ENCODE results near the gene L3MBTL1. TPM values are rescaled to one million over a fixed set of nuclear protein-coding genes. Genes with fewer than 3 reads are reported as not detected.

L3MBTL1 gene
- total RNA-seq, 2 experiments from 2014 or later, result 6.5 to 8.0 TPM

DNA sequence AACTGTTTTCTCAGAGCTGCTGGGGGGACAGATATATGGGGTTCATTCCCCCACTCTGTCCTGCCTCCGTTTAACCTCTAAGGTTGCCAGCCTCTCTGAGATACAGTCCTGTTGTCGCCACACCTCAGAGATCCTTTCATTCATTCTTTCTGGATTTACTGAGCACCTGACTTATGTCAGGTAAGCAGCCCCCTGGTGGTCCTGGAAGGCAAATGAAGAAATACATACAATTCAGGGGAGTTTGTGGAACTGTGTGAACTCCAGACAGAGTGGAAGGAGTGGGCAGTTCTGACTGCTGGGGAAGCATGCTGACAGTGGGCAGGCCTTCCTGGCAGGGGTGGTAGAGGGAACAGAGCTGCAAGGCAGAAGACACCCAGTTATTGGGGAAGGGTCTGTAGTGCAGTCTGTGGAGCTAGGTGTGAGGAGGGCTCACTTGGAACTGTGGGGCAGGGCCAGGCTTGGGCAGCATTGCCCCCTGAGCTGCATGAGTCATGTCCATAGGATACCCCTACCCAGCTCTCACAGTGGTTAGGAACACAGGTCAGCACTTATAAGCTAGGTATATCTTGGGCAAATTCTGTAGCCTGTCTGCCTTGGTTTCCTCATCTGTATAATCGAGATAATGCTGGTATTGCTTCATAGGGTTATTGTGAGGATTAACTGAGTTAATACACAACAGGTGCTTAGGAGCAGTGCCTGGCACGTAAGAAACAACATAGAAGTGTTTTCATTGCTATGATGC is 38.5 kb downstream of the L3MBTL1 start:
- DNase-seq (no peak), ATAC-seq (no peak)
- POLR2A ChIA-PET, result interaction anchor here (0.6 kb wide), 1 partner anchor 37 kb away, joined by 4 read pairs; no protein-coding TSS in a partner anchor
- Mint-ChIP-seq H3K4me1 (no peaks in the 10 kb centered on the region), H3K27ac (no peak overlapping the region), H3K4me3 (no peak overlapping the region), H3K9me3 (ENCODE audit: low read depth) (no peaks in the 10 kb centered on the region), H3K36me3 (ENCODE audit: low read depth) (peaks cover 3% of the 10 kb centered on the region), H3K27me3 (no peaks in the 10 kb centered on the region)
- intact Hi-C loops (cut with DNase I, micrococcal nuclease), result no loop called here
- CTCF ChIA-PET, result interaction anchor here (0.8 to 1.1 kb wide), 4 partner anchors 8 to 561 kb away, joined by 3 read pairs; no protein-coding TSS in a partner anchor

DNA sequence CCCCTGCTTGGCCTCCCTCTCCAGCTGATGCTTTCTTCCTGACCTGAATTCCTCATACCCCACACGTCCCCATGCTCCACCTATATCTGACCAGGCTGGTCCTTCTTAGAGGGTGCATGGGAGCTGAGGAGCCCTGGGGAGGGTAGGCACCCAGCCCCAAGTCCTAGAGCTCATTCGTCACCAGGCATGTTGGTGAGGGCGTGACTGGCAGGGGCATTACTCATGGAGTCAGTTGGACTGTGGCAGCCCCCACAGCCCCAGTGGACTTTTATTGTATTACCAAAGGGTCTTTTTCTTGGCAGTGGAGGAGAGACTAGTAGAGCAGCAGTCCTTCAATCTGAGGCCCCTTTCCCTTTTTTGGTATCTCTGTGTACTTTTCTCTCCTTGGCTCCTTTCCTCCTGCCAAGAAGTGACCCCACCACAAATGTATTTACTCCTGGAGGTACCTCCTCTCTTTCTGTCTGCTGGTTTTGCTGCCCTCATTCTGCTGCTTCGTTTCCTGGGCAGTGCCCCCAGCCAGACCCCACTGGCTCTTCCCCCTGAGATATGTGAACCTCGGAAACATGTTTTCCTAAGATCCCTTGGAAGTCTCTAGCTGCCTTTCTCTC is 40.9 kb downstream of the L3MBTL1 start:
- no peak for ATAC-seq
- Mint-ChIP-seq H3K27ac (no peak overlapping the region), H3K4me1 (no peaks in the 10 kb centered on the region), H3K9me3 (ENCODE audit: low read depth) (no peaks in the 10 kb centered on the region), H3K36me3 (ENCODE audit: low read depth) (peaks cover 3% of the 10 kb centered on the region), H3K4me3 (no peak overlapping the region), H3K27me3 (no peaks in the 10 kb centered on the region)
- intact Hi-C loops (cut with DNase I, micrococcal nuclease), result no loop called here
- ChIA-PET CTCF (interaction anchor here (2.5 kb wide), 1 partner anchor 10 kb away, joined by 7 read pairs; no protein-coding TSS in a partner anchor), POLR2A (no interaction called here)
- no peak for DNase-seq

DNA sequence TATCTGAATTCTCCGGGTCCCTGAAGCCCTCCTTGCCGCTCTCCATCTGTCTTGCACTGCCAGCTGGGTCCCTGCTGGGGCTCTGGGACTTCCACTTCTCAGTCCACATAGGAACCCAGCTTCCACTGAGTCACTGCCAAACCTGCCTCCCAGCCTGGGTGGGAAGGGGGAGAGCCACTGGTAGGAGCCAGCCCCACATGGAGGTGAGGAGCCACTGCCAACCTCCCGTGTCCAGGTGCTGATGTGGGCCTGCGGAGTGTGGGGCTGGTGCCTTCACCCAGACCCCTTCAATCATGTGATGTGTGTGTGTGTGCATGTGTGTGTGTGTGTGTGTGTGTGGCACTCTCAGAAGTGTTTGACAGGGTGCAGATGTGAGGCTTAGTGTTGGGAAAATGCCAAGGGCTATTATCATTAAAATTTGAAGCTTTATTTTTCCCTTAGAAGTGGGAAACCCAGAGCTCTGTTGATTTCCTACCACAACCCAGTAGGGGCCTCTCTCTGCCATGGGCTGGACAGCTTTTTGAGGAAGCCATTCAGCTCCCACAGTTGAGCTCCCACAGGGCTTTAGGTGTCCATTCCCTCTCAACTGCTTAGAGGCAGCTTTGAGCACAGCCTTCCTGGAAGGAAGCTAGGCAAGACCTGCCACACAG is 42.0 kb downstream of the L3MBTL1 start:
- intact Hi-C loops (cut with DNase I, micrococcal nuclease), result no loop called here
- Mint-ChIP-seq H3K4me1 (no peaks in the 10 kb centered on the region), H3K27ac (no peak overlapping the region), H3K9me3 (ENCODE audit: low read depth) (no peaks in the 10 kb centered on the region), H3K4me3 (no peak overlapping the region), H3K36me3 (ENCODE audit: low read depth) (peaks cover 3% of the 10 kb centered on the region), H3K27me3 (no peaks in the 10 kb centered on the region)
- ChIA-PET CTCF (interaction anchor here (2.5 kb wide), 1 partner anchor 11 kb away, joined by 7 read pairs; no protein-coding TSS in a partner anchor), POLR2A (no interaction called here)
- no peak for DNase-seq
- no peak for ATAC-seq

DNA sequence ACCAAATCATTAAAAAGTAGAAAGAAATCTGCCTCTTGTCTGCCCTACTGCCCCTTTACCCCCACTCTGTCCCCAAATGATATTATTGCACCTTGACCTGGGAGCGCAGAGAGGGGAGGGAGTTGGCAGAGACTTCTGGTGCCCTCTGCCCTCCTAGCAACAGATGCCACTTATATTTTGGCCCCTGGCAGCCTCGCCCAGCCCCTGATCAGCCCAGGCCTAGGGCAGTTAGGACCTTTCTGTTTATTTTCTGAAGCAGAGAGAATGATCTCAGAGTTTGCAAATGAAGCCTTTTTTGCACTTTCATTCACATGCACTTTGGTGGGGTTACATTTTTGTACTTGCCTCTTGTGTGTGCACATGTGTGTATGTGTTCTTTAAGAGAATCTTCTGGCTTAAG is 43.0 kb downstream of the L3MBTL1 start:
- no peaks in the 10 kb centered on the region for H3K9me3 Mint-ChIP-seq (ENCODE audit: low read depth)
- CTCF ChIA-PET, result interaction anchor here (2.5 kb wide), 1 partner anchor 12 kb away, joined by 7 read pairs; no protein-coding TSS in a partner anchor

DNA sequence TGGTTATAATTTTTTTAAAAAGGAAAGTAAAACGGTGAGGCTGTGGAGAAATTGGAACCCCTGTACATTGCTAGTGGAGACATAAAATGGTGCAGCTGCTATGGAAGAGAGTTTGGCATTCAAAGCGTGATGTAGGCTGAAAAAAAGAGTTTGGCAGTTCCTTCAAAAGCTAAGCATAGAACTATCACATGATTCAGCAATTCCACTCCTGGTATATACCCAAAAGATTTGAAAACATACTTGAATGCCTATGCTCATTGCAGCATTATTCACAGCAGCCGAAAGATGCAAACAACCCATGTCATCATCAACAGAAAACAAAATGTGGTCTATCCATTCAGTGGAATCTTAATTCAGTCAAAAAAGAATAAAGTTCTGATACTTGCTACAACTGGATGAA is 46.9 kb downstream of the L3MBTL1 start:
- no peaks in the 10 kb centered on the region for H3K9me3 Mint-ChIP-seq (ENCODE audit: low read depth)
- no peak overlapping the region for H3K27ac Mint-ChIP-seq
- ChIA-PET POLR2A (no interaction called here), CTCF (no interaction called here)
- ATAC-seq (no peak), DNase-seq (no peak)
- no peaks in the 10 kb centered on the region for H3K36me3 Mint-ChIP-seq (ENCODE audit: low read depth)
- H3K4me1 Mint-ChIP-seq, result no peaks in the 10 kb centered on the region
- no peaks in the 10 kb centered on the region for H3K27me3 Mint-ChIP-seq
- intact Hi-C loops (cut with DNase I, micrococcal nuclease), result no loop called here
- H3K4me3 Mint-ChIP-seq, result no peak overlapping the region

More for the DNA sequence above, 43.0 kb downstream of the L3MBTL1 start:
- Mint-ChIP-seq H3K27me3 (no peaks in the 10 kb centered on the region), H3K4me3 (no peak overlapping the region), H3K27ac (no peak overlapping the region), H3K36me3 (ENCODE audit: low read depth) (peaks cover 3% of the 10 kb centered on the region), H3K4me1 (no peaks in the 10 kb centered on the region)
- intact Hi-C loops (cut with DNase I, micrococcal nuclease), result no loop called here
- ATAC-seq, result no peak
- POLR2A ChIA-PET, result no interaction called here
- no peak for DNase-seq

DNA sequence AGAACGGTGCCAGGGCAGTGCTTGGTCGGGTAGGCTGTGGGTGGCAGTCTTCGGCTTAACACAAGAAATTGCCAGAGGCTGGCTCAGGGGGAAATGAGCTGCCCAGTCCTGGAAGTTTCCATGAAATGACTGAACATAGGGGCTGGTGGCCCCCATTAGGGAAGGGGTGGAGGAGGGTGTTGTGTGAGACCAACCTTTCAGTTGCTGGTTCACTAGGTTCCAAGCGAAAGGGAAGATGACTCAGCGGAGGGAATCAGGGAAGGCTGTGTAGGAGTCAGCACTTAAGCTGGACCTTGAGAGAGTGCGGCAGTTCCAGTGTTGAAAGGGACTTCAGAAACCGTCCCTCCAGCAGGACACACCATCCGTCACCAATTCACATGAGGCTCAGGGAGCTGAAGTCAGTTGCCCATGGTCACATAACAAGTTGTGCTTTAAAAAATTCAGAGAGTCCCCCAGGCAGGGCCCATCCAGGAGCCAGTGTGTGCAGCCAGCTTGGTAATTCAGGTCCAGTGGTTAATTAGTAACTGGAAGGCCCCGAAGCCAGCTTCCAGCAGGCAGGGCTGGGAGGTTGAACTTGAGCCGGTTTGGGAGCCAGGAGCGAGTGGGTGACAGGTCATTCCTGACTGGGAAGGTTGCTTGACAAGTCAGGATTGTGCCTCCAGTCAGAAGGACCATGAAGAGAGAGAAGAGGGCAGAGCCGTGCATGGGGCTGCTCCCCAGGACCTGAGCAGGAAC is 51.1 kb downstream of the L3MBTL1 start, which contains the start of gene SGK2:
SGK2 (plus strand) TSS at position 616 of the 735 bp plus-strand sequence. CDS start 7,469 bp downstream, outside the sequence.
- Mint-ChIP-seq H3K27me3 (no peaks in the 10 kb centered on the region), H3K4me3 (no peak within 1 kb of the TSS), H3K27ac (no peak within 1 kb of the TSS), H3K9me3 (ENCODE audit: low read depth) (no peaks in the 10 kb centered on the region), H3K4me1 (no peaks in the 10 kb centered on the region), H3K36me3 (ENCODE audit: low read depth) (no peaks in the 10 kb centered on the region)
- POLR2A ChIA-PET, result no interaction called here
- no peak for DNase-seq
- CTCF ChIA-PET, result no interaction called here
- ATAC-seq, result no peak
- intact Hi-C loops (cut with DNase I, micrococcal nuclease), result no loop called here

DNA sequence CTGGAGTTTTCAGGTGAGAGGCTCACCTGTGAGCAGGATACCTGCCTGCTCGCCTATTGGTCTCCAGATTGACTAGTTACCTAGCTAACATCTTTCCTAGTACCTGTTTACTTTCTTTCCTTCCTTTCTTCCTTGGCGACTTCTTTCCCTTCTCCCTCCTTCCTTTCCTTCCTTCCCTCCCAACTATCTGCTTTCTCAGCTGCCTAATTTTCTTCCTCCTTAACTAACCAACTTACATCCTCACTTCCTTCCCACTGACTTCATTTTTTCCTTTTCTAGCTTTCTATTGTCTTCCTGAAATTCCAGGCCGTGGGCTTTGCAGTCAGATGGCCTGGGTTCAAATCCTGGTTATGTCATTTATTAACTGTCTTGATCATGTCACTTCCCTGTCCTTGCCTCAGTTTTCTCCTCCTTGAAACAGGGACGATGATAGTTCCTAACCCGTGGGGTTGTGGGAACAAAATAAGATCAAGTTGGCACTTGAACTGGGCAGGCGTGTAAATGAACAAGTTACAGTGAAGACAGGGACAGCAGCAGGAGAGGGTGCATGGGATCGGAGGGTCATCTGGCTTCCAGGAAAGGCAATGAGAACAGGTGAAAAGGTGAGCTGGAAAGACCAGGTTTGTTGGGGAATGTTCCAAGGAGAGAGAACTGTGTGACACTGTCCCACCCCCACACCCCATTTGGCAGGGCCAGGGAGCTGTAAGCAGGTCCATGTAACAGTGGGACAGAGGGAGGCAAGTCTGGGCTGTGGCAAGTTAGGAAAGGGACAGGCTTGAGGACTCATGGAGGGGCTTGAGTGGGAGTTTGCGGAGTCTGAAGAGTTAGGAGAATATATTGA is 51.9 kb downstream of the L3MBTL1 start:
- H3K4me3 Mint-ChIP-seq, result no peak overlapping the region
- CTCF ChIA-PET, result interaction anchor here (0.7 kb wide), 1 partner anchor 438 kb away, joined by 3 read pairs; no protein-coding TSS in a partner anchor
- DNase-seq (no peak), ATAC-seq (no peak)
- H3K36me3 Mint-ChIP-seq (ENCODE audit: low read depth), result no peaks in the 10 kb centered on the region
- POLR2A ChIA-PET, result no interaction called here
- H3K9me3 Mint-ChIP-seq (ENCODE audit: low read depth), result no peaks in the 10 kb centered on the region
- intact Hi-C loops (cut with DNase I, micrococcal nuclease), result no loop called here
- no peak overlapping the region for H3K27ac Mint-ChIP-seq
- no peaks in the 10 kb centered on the region for H3K27me3 Mint-ChIP-seq
- H3K4me1 Mint-ChIP-seq, result no peaks in the 10 kb centered on the region

DNA sequence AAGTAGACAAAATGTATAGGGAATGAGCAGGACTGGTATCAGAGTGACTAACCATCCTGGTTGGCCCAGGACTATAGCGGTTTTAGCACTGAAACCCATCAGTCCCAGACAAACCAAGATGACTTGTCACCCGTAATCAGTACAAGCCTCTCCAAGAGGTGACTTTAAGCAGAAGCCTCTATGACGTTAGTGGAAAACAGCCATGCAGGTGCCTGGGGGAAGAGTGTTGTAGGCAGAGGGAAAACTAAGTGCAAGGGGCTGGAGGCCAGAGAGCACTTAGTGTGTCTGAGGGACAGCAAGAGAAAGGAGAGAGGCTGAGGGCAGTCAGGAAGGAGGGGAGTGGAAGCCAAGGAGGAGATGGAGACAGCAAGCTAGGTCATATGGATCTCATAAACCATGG is 53.5 kb downstream of the L3MBTL1 start:
- ATAC-seq, result no peak
- Mint-ChIP-seq H3K36me3 (ENCODE audit: low read depth) (no peaks in the 10 kb centered on the region), H3K27ac (no peak overlapping the region), H3K27me3 (no peaks in the 10 kb centered on the region), H3K4me1 (no peaks in the 10 kb centered on the region), H3K9me3 (ENCODE audit: low read depth) (no peaks in the 10 kb centered on the region), H3K4me3 (no peak overlapping the region)
- intact Hi-C loops (cut with DNase I, micrococcal nuclease), result no loop called here
- no peak for DNase-seq
- CTCF ChIA-PET, result no interaction called here
- POLR2A ChIA-PET, result no interaction called here

DNA sequence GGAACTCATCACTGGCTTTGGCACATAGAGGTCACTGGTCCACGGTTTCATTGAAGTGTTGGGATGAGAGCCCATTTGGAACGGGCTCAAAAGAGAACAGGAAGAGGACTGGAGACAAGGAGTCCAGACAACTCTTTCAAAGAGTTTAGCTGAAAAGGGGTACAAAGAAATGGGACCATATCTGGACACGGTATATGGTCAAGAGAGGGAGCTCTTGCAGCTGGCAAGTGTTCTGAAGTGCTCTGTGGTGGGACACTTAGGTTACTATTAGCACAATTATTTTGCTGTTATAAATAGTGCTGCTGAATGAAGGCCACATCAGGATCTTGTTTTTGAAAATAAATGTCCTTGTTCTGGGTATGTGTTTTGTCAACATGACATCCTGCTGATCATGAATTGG is 55.9 kb downstream of the L3MBTL1 start:
- POLR2A ChIA-PET, result no interaction called here
- Mint-ChIP-seq H3K9me3 (ENCODE audit: low read depth) (no peaks in the 10 kb centered on the region), H3K36me3 (ENCODE audit: low read depth) (no peaks in the 10 kb centered on the region), H3K4me3 (no peak overlapping the region), H3K27me3 (no peaks in the 10 kb centered on the region), H3K27ac (no peak overlapping the region), H3K4me1 (no peaks in the 10 kb centered on the region)
- ATAC-seq (no peak), DNase-seq (no peak)
- intact Hi-C loops (cut with DNase I, micrococcal nuclease), result no loop called here
- CTCF ChIA-PET, result interaction anchor here (0.8 kb wide), 1 partner anchor 130 kb away, joined by 3 read pairs; no protein-coding TSS in a partner anchor

DNA sequence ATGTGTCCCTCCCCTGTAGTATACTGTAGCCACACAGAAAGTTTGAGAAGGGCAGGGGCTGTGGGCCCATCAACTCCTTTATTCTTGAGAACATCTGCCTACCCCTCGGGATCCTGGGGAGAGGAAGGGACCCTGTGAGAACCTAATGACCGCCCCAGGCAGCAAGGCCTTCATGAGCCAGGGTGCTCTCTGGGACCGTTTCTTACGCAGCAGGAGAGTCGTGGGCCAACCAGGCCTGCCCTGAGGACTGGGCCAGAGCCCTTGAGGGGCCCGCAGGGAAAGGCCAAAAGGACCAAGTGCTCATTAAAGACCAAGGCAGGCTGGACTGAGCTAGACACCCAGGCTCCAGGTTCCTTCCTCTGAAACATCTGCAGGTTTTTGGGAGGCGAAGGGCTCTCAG is 56.5 kb downstream of the L3MBTL1 start:
- ChIA-PET POLR2A (no interaction called here), CTCF (no interaction called here)
- no peaks in the 10 kb centered on the region for H3K9me3 Mint-ChIP-seq (ENCODE audit: low read depth)
- H3K27ac Mint-ChIP-seq, result no peak overlapping the region
- intact Hi-C loops (cut with DNase I, micrococcal nuclease), result no loop called here
- DNase-seq, result no peak
- H3K4me3 Mint-ChIP-seq, result no peak overlapping the region
- no peaks in the 10 kb centered on the region for H3K27me3 Mint-ChIP-seq
- no peaks in the 10 kb centered on the region for H3K36me3 Mint-ChIP-seq (ENCODE audit: low read depth)
- no peaks in the 10 kb centered on the region for H3K4me1 Mint-ChIP-seq
- ATAC-seq, result no peak

DNA sequence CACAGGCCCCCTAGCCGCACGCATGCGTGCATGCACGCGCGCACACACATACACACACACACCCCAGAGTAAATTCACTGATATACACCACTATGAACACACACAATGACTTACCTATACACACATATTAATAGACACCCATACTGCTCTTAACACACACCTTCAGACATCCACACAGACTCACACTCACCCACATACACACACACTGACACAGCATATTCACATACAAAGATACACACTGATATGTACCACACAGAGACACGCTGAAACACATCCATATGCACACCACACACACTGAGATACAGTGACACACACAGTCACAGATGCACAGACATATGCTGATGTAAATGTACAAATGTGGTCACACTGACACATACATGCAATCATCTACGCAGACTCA is 57.0 kb downstream of the L3MBTL1 start:
- DNase-seq (no peak), ATAC-seq (no peak)
- Mint-ChIP-seq H3K9me3 (ENCODE audit: low read depth) (no peaks in the 10 kb centered on the region), H3K27me3 (no peaks in the 10 kb centered on the region), H3K27ac (no peak overlapping the region), H3K36me3 (ENCODE audit: low read depth) (no peaks in the 10 kb centered on the region), H3K4me1 (no peaks in the 10 kb centered on the region), H3K4me3 (no peak overlapping the region)
- ChIA-PET CTCF (no interaction called here), POLR2A (no interaction called here)
- intact Hi-C loops (cut with DNase I, micrococcal nuclease), result no loop called here
